Metanephros (tissue), 1 donor: Measurements from ENCODE around the gene PNPO. TPM values are rescaled to one million over a fixed set of nuclear protein-coding genes. Genes with fewer than 3 reads are reported as not detected.

Experiments
- total RNA-seq: library from RNA; depleted of rRNA; stranded (reverse); fragments of >200 nt; gene quantifications from one replicate; pipeline ENCODE4 v1.2.3, GENCODE V29; 2014

PNPO gene
- total RNA-seq = 16.1 TPM

GRCh38 chr17:47941246-47942095, at the start of gene PNPO:
PNPO (plus strand) TSS chr17:47941571; CDS start chr17:47941676, 105 bp downstream.

GRCh38 chr17:47895856-47896671, 45.3 kb upstream of the PNPO start, which contains the start of gene SP2:
SP2 (plus strand) TSS chr17:47896236; CDS start chr17:47896287, 51 bp downstream.

GRCh38 chr17:47957591-47958490, 16.5 kb downstream of the PNPO start, which contains the start of gene PRR15L:
PRR15L (minus strand) TSS chr17:47957883; CDS start chr17:47953234, 4,649 bp downstream.

GRCh38 chr17:47970725-47971499, 29.5 kb downstream of the PNPO start, which contains the start of gene CDK5RAP3:
CDK5RAP3 (plus strand) TSS chr17:47971113; CDS start chr17:47971147, 34 bp downstream.

Other genes with a start within 250 kb of the PNPO start
- 13.6 TPM for gene TBKBP1, start 247.4 kb upstream of the PNPO start, total RNA-seq
- gene TBX21, start 208.3 kb upstream of the PNPO start, total RNA-seq = 0.18 TPM
- 17.2 TPM for gene OSBPL7, start 119.8 kb upstream of the PNPO start, total RNA-seq
- gene MRPL10, start 110.0 kb upstream of the PNPO start, total RNA-seq = 31.5 TPM
- gene LRRC46, start 109.9 kb upstream of the PNPO start, total RNA-seq = 0.35 TPM
- 48.4 TPM for gene SCRN2, start 100.3 kb upstream of the PNPO start, total RNA-seq
- 2.3 TPM for gene SP6, start 90.4 kb upstream of the PNPO start, total RNA-seq
- 5.0 TPM for gene SP2, start 45.3 kb upstream of the PNPO start, total RNA-seq
- 14.5 TPM for gene PRR15L, start 16.3 kb downstream of the PNPO start, total RNA-seq
- 156 TPM for gene CDK5RAP3, start 29.5 kb downstream of the PNPO start, total RNA-seq
- gene COPZ2, start 96.2 kb downstream of the PNPO start, total RNA-seq = 12.4 TPM
- gene NFE2L1, start 106.8 kb downstream of the PNPO start, total RNA-seq = 164 TPM
- 63.2 TPM for gene CBX1, start 159.9 kb downstream of the PNPO start, total RNA-seq
- gene SNX11, start 166.2 kb downstream of the PNPO start, total RNA-seq = 12.0 TPM